Astrocyte (in vitro differentiated cells and primary cell): Measurements from ENCODE around the gene CNTNAP5. TPM values are rescaled to one million over a fixed set of nuclear protein-coding genes. Genes with fewer than 3 reads are reported as not detected.

Experiments used
- DNase-seq: peaks from one replicate; pipeline ENCODE4 v3.0.0-alpha.2; 2010; ENCODE audit warnings: low read depth
- FAIRE-seq: peaks from 2 replicates; lab custom pipeline; 2011; peaks lifted over from hg19 to GRCh38; lab: Jason Lieb, UNC
- H2AFZ ChIP-seq: 2 replicates; pipeline ENCODE4 v1.6.0; 2012; ENCODE audit warnings: low read depth, low read length, inconsistent platforms
- H3K27ac ChIP-seq: 2 replicates; pipeline ENCODE4 v1.5.1; 2011; ENCODE audit warnings: low read depth, low read length, inconsistent platforms
- H3K27me3 ChIP-seq: 2 replicates; pipeline ENCODE4 v1.6.0; 2011; ENCODE audit warnings: low read length, inconsistent platforms; ENCODE audit not compliant: insufficient read depth
- H3K36me3 ChIP-seq: 2 replicates; pipeline ENCODE4 v1.5.1; 2011; ENCODE audit warnings: low read length, inconsistent platforms; ENCODE audit not compliant: insufficient read depth
- H3K4me1 ChIP-seq: 2 replicates; pipeline ENCODE4 v1.5.1; 2011; ENCODE audit warnings: low read length, inconsistent platforms; ENCODE audit not compliant: insufficient read depth
- H3K4me2 ChIP-seq: 2 replicates; pipeline ENCODE4 v1.6.0; 2012; ENCODE audit warnings: low read length, inconsistent platforms
- H3K4me3 ChIP-seq: 2 replicates; pipeline ENCODE4 v1.5.1; 2011; ENCODE audit warnings: low read depth, mild to moderate bottlenecking, low read length, inconsistent platforms; ENCODE audit not compliant: insufficient read depth
- H3K79me2 ChIP-seq: 2 replicates; pipeline ENCODE4 v1.6.0; 2012; ENCODE audit warnings: mild to moderate bottlenecking, low read length, inconsistent platforms; ENCODE audit not compliant: insufficient read depth
- H3K9ac ChIP-seq: 2 replicates; pipeline ENCODE4 v1.6.0; 2012; ENCODE audit warnings: mild to moderate bottlenecking, low read length, inconsistent platforms
- H3K9me3 ChIP-seq: 2 replicates; pipeline ENCODE4 v1.5.1; 2012; ENCODE audit warnings: low read depth, mild to moderate bottlenecking, low read length, inconsistent platforms; ENCODE audit not compliant: insufficient read depth
- H4K20me1 ChIP-seq: 2 replicates; pipeline ENCODE4 v1.6.0; 2012; ENCODE audit warnings: low read length, inconsistent platforms; ENCODE audit not compliant: insufficient read depth
- H3K27ac Mint-ChIP-seq: one replicate; pipeline ENCODE4 v1.8.0; 2021; ENCODE audit warnings: mild to moderate bottlenecking, mixed read lengths; ENCODE audit not compliant: unreplicated experiment
- H3K27me3 Mint-ChIP-seq: one replicate; pipeline ENCODE4 v1.8.0; 2021; ENCODE audit warnings: low read depth, mixed read lengths; ENCODE audit not compliant: unreplicated experiment
- H3K36me3 Mint-ChIP-seq: one replicate; pipeline ENCODE4 v1.8.0; 2021; ENCODE audit warnings: low read depth, mixed read lengths; ENCODE audit not compliant: unreplicated experiment
- H3K4me1 Mint-ChIP-seq: one replicate; pipeline ENCODE4 v1.8.0; 2021; ENCODE audit warnings: low read depth, mixed read lengths; ENCODE audit not compliant: unreplicated experiment
- H3K4me3 Mint-ChIP-seq: one replicate; pipeline ENCODE4 v1.8.0; 2021; ENCODE audit warnings: mild to moderate bottlenecking, moderate library complexity, mixed read lengths; ENCODE audit not compliant: unreplicated experiment
- H3K9me3 Mint-ChIP-seq: one replicate; pipeline ENCODE4 v1.8.0; 2021; ENCODE audit warnings: mild to moderate bottlenecking, mixed read lengths; ENCODE audit not compliant: unreplicated experiment
- EZH2 ChIP-seq: IDR thresholded peaks from 2 replicates; pipeline ENCODE4 v1.6.1; 2012; ENCODE audit warnings: mild to moderate bottlenecking, low read length, inconsistent platforms; ENCODE audit not compliant: insufficient read depth
- total RNA-seq: library from RNA; stranded (reverse); gene quantifications from 2 replicates; pipeline ENCODE4 v1.2.1, GENCODE V29; 2021
- TF ChIP-seq, protein P1 (sequence below): IDR thresholded peaks from 2 replicates; pipeline ENCODE4 v1.5.1; 2011; ENCODE audit warnings: low read depth, mild to moderate bottlenecking, inconsistent platforms, low read length, moderate library complexity; ENCODE audit not compliant: insufficient read depth

Gene CNTNAP5
- total RNA-seq, 1 donor from 2014 or later: 0.30 TPM

GRCh38 chr2:124327303-124327702 lies 302.2 kb downstream of the CNTNAP5 start:
- H2AFZ ChIP-seq: no peak overlapping the region
- no peak overlapping the region for H3K27ac Mint-ChIP-seq
- H3K36me3 ChIP-seq: no peaks in the 10 kb centered on the region
- FAIRE-seq: no peak
- H3K4me3 ChIP-seq: no peak overlapping the region
- H3K4me1 ChIP-seq: no peaks in the 10 kb centered on the region
- TF ChIP-seq, protein P1, sequence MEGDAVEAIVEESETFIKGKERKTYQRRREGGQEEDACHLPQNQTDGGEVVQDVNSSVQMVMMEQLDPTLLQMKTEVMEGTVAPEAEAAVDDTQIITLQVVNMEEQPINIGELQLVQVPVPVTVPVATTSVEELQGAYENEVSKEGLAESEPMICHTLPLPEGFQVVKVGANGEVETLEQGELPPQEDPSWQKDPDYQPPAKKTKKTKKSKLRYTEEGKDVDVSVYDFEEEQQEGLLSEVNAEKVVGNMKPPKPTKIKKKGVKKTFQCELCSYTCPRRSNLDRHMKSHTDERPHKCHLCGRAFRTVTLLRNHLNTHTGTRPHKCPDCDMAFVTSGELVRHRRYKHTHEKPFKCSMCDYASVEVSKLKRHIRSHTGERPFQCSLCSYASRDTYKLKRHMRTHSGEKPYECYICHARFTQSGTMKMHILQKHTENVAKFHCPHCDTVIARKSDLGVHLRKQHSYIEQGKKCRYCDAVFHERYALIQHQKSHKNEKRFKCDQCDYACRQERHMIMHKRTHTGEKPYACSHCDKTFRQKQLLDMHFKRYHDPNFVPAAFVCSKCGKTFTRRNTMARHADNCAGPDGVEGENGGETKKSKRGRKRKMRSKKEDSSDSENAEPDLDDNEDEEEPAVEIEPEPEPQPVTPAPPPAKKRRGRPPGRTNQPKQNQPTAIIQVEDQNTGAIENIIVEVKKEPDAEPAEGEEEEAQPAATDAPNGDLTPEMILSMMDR: no peak
- TF ChIP-seq EZH2: no peak
- no peak overlapping the region for H3K4me2 ChIP-seq
- no peaks in the 10 kb centered on the region for H3K9me3 ChIP-seq
- H3K4me1 Mint-ChIP-seq: no peaks in the 10 kb centered on the region
- H4K20me1 ChIP-seq: no peaks in the 10 kb centered on the region
- H3K27ac ChIP-seq: no peak overlapping the region
- DNase-seq: no peak
- no peaks in the 10 kb centered on the region for H3K79me2 ChIP-seq
- H3K27me3 ChIP-seq: no peaks in the 10 kb centered on the region
- H3K9me3 Mint-ChIP-seq: peaks cover 2% of the 10 kb centered on the region
- no peak overlapping the region for H3K4me3 Mint-ChIP-seq
- H3K36me3 Mint-ChIP-seq: no peaks in the 10 kb centered on the region
- no peaks in the 10 kb centered on the region for H3K27me3 Mint-ChIP-seq
- H3K9ac ChIP-seq: no peak overlapping the region

DNA sequence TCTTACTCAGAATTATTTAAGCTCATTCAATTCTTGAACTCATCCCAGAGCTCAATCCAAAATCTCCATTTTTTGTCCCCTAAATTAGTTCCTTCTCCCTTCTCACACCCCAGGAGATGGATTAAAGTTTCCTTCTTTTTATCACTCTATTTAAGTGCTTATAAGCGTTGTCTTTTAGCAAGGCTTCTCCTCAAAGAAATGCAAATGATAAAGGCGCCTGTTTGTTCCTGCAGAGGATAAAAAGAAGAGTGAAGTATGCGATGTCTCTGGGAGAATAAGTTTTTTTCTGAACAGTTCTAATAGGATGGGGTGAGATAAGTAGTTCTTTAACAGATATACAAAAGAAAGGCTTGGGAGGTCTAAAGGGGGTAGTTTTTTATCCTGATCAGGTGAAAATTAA lies 303.3 kb downstream of the CNTNAP5 start:
- H3K4me3 Mint-ChIP-seq: no peak overlapping the region
- peaks cover 2% of the 10 kb centered on the region for H3K9me3 Mint-ChIP-seq
- no peak overlapping the region for H3K4me3 ChIP-seq
- no peaks in the 10 kb centered on the region for H3K36me3 Mint-ChIP-seq
- no peaks in the 10 kb centered on the region for H3K27me3 ChIP-seq
- no peak overlapping the region for H3K27ac ChIP-seq
- no peak overlapping the region for H2AFZ ChIP-seq
- no peaks in the 10 kb centered on the region for H3K9me3 ChIP-seq
- FAIRE-seq: no peak
- H4K20me1 ChIP-seq: no peaks in the 10 kb centered on the region
- no peaks in the 10 kb centered on the region for H3K27me3 Mint-ChIP-seq
- no peaks in the 10 kb centered on the region for H3K79me2 ChIP-seq
- no peaks in the 10 kb centered on the region for H3K4me1 ChIP-seq
- no peak overlapping the region for H3K27ac Mint-ChIP-seq
- DNase-seq: no peak
- TF ChIP-seq, protein P1: no peak
- TF ChIP-seq EZH2: no peak
- no peaks in the 10 kb centered on the region for H3K4me1 Mint-ChIP-seq
- no peaks in the 10 kb centered on the region for H3K36me3 ChIP-seq
- H3K9ac ChIP-seq: no peak overlapping the region
- no peak overlapping the region for H3K4me2 ChIP-seq

DNA sequence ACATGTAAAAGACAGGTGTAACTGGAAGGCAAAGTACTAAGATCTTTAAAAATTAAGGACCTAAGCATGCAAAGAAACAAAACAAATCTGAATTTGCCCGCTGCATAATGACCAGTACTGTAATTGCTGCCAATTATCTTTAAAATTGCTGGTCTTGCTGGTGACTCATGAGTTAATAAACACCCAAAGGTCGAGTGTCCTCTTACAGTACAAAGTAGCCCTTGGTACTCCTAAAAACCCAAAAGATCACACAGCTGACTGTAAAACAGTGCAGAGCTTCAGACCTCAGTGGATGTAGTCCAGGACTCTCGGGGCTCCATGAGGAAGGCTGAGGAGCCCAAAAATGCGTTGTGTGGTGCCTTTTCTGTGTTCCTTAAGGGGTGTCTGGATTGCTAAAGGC lies 308.7 kb downstream of the CNTNAP5 start:
- Mint-ChIP-seq H3K4me3 (no peak overlapping the region), H3K9me3 (peaks cover 2% of the 10 kb centered on the region), H3K27ac (no peak overlapping the region), H3K27me3 (no peaks in the 10 kb centered on the region), H3K36me3 (no peaks in the 10 kb centered on the region), H3K4me1 (peaks cover 7% of the 10 kb centered on the region)
- no peak overlapping the region for H3K27ac ChIP-seq
- no peak for DNase-seq
- no peaks in the 10 kb centered on the region for H3K79me2 ChIP-seq
- H3K9me3 ChIP-seq: no peaks in the 10 kb centered on the region
- H3K9ac ChIP-seq: no peak overlapping the region
- H3K27me3 ChIP-seq: no peaks in the 10 kb centered on the region
- TF ChIP-seq, protein P1: no peak
- TF ChIP-seq EZH2: no peak
- H3K4me2 ChIP-seq: no peak overlapping the region
- H4K20me1 ChIP-seq: no peaks in the 10 kb centered on the region
- FAIRE-seq: no peak
- H3K36me3 ChIP-seq: no peaks in the 10 kb centered on the region
- no peaks in the 10 kb centered on the region for H3K4me1 ChIP-seq
- H3K4me3 ChIP-seq: no peak overlapping the region
- no peak overlapping the region for H2AFZ ChIP-seq
